Inflammatory macrophage (primary cell): ENCODE results near the gene LDAH.

Experiments used
- DNase-seq, 2 donors: peaks; one replicate each; pipeline ENCODE4 v3.0.0-alpha.2; 2020 to 2022

The LDAH gene

GRCh38 chr2:20666304-20667150 lies 156.4 kb downstream of the LDAH start, which contains the start of gene GDF7:
GDF7 (plus strand) TSS chr2:20667144; CDS start chr2:20667240, 96 bp downstream.
- DNase-seq: no peak

DNA sequence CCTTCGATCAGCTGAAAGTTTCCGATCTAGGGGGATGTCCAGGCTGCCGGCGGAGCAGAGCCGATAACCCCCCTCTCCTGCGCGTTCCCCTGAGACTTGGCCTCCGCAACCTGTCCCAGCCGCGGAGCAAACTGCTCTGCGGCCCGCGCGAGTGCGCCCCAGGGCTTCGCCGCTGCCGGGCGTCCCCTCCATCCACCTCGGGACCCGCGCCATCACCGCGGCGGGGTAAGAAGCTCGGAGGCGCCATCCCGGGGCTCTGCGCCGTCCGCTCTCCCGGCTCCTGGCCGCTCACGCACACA lies 156.9 kb downstream of the LDAH start:
- no peak for DNase-seq

- DNase-seq: no peak
Observed at GRCh38 chr2:20665243-20666004, 157.5 kb downstream of the LDAH start.

GRCh38 chr2:20664431-20665242 lies 158.3 kb downstream of the LDAH start:
- no peak for DNase-seq

DNA sequence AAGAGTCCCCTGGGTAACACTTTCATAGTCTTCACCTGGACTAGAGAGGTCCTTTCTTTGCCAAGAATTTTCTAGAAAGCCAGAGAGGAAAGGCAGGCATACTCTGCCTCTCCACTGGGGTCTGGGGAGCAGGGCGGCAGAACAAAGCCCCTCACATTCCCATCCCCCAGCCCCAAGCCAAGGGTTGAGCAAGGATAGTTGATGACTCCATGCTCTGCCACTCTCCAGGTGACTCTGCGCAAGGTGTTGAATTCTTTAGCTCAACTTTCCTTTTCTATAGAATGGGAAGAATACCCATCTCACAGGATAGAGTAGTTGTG lies 158.9 kb downstream of the LDAH start:
- no peak for DNase-seq

- no peak for DNase-seq
Observed at GRCh38 chr2:20663196-20664070, 159.5 kb downstream of the LDAH start.

DNA sequence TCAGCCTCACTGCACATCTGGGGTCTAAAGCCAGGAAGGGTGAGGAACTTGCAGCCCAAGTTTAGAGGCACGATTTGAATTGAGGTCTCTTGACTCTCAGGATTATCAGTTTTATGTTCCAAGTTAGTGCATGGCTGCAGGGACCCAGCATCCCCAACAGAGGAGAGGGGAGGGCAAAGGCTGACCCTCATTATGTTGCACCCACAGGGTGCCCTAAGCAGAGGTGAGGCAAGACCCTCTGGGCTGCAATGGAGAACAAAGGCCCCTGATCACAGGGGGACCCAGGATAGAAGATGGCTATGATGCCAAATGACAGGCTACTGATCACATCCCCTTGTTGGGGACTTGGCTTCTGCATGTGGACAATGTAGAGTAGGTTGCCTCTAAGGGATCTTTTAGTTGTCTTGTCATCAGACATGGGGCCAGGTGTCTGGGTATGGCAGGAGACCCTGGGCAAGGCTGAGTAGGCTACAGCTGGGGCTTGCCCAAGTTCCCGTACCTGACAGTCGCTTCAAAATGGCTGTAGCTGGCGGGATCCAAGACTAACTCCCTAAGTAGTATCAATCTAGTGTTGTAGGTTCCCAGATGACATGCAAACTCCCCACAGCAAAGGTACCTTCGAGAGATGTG lies 160.5 kb downstream of the LDAH start:
- DNase-seq: no peak

GRCh38 chr2:20661421-20662307 lies 161.2 kb downstream of the LDAH start:
- DNase-seq: peak; percentile 78 to 79

DNA sequence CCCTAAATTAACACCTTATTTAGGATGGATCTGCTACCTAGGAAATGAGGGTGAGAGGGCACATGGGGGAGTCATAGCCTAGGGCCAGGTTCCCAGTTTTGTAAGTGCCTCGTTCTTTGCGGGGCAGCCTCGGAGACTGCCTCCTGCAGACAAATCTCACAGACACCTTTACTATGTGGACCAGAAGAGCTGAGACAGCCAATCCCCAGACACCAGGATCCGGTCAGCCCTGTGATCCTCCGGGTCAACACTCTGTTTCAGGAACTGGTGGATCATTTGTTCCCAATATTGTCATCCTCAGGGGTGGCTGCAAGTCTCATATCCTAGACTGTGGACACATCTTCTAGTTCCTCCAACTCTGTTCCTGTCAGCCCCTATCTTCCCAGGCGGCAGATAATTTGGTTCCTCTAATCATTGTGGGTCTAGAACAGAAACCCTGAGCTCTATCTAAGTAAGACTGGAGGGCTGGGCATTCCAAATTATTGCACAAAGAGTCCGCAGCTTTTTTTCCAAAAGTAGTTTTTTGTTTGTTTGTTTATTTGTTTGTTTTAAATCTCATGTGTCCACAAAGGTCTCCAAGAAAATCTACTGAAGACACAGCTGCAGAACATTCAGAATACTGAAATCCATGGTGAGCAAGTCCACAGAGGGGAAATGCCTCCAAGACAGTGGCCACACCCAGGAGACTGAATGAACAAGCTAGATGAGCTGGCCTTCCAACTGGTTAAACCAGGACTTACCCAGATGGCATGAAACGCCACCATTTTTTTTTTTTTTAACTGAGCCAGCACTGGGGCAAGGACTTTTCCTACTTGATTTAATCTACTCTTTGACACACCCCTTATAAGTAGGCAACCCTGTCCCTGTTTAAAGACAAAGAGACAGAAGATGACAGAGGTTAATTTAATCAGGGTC lies 162.1 kb downstream of the LDAH start:
- DNase-seq: peak; percentile 54 to 60

DNA sequence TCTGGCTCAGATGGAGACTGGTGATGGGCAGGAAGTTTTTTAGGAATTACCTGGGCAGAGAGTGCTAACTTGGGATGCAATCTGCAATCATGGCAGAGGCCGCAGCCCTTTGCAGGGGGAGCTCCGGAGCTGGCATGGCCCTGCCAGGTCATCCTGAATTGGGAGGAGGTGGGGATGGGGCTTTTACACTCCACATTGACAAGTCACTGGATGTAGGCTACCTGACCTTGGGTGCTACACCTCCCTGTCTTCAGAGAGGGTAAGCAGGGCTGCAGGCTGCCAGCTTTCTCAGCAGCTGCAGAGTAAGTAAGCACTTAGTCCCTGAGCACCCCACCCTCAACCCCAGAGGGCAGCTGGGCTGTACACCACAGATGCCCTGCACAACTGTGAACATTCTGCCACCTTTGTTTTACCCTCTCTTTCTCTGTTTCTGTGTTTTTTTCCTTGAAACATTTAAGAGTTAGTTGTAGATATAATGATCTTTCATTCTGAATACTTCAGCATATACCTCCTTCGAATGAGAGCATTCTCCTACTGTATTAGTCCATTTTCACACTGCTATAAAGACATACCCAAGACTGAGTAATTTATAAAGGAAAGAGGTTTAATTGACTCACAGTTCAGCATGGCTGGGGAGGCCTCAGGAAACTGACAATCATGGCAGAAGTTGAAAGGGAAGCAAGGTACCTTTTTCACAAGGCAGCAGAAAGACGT lies 165.2 kb downstream of the LDAH start:
- no peak for DNase-seq

GRCh38 chr2:20656561-20656960 lies 166.3 kb downstream of the LDAH start:
- no peak for DNase-seq

DNA sequence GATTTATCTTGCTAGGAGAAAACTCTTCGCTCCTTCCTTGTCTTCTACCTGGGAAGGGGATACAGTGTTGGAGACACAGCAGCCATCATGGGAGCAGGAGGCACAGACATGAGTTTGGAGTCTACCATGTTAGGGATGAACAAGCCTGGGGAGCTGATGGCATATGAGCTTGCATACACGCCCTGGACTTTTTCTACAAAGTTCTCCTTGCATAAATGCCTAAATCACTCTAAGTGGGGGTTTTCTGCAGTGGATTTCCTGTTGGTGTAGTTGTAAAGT lies 168.4 kb downstream of the LDAH start:
- DNase-seq: peak in 1 of 2 donors; percentile 15

- peak; percentile 64 to 65 for DNase-seq
Observed at GRCh38 chr2:20653695-20654534, 169.0 kb downstream of the LDAH start.

DNA sequence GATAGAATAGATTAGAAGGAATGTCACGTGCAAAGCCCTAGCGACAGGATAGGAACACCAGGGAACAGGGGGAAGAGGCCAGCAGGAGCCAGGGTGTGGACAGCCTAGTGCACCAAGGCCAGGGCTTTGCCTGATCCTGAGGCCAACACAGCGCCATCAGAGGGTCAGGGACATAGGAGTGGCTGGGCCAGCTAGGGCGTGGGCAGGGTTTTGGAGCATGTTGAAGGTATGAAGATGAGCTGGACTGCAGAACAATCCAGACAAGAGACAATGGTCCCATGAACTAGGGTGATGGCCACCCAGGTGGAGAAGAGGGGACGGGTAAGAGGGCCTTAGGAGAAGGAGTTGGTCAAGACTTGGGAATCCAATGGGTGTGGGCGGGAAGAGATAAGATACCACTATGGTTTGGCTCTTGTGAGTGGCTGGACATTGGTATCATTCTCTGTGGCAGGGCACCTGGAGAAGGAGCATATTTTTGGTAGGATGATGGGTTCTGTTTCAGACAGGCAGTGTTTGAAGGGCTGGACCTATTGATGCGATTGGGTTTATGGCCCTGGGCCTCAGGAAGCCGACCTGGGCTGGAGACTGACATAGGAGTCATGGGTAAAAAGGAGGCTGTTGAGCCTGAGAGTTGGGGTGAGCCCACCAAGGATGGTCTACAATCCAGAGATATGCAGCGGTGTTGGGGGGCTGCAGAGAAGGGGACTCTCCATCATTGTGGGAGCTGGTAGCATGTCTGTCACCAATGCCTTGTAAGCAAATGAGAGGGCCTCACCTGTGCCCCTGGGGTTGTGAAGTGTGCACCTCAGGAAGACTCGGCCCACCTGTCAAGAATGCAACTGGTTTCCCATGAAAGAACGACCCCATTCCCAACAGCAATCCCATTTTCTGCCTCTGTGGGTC lies 170.0 kb downstream of the LDAH start:
- no peak for DNase-seq

GRCh38 chr2:20652141-20652540 lies 170.8 kb downstream of the LDAH start:
- no peak for DNase-seq

DNA sequence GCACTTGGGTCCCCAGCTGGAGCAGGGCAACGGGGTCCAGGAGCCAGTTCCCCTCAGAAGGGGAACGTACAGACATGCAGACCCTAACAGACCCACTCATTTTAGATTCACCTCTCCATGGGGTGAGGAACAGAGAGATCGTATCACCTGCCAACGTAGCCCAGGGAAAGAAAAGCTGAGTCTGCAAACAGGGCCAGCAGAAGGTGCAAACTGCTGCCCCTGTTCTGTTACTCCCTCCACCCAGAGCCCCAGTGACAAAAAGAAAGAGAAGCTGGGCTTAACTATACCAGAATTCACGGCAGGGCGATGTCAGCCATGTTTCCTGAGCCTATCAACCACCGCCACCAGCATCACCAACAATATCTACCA lies 171.2 kb downstream of the LDAH start:
- DNase-seq: no peak
